Fibroblast of lung (primary cell): ENCODE measurements around the gene CD300H. TPM values are rescaled to one million over a fixed set of nuclear protein-coding genes. Genes with fewer than 3 reads are reported as not detected.

ENCODE experiments used
- DNase-seq, 2 donors: peaks; one replicate each; pipeline versions ENCODE4 v3.0.0 to v3.0.0-alpha.2; 2010; ENCODE audit warnings: low read depth in 2 of 2
- H2AFZ ChIP-seq: 2 replicates; pipeline ENCODE4 v1.5.1; 2012; ENCODE audit warnings: low read length, control low read depth, inconsistent platforms
- H3K27ac ChIP-seq: 2 replicates; pipeline ENCODE4 v1.5.1; 2011; ENCODE audit warnings: low read length, control low read depth; ENCODE audit not compliant: insufficient read depth
- H3K27me3 ChIP-seq: 2 replicates; pipeline ENCODE4 v1.5.1; 2011; ENCODE audit warnings: mild to moderate bottlenecking, low read length; ENCODE audit not compliant: control insufficient read depth, insufficient read depth
- H3K36me3 ChIP-seq: 2 replicates; pipeline ENCODE4 v1.5.1; 2011; ENCODE audit warnings: low read length; ENCODE audit not compliant: control insufficient read depth, insufficient read depth
- H3K4me1 ChIP-seq: 2 replicates; pipeline ENCODE4 v1.5.1; 2011; ENCODE audit warnings: low read length; ENCODE audit not compliant: control insufficient read depth, insufficient read depth; ENCODE audit errors: extremely low read depth
- H3K4me2 ChIP-seq: 2 replicates; pipeline ENCODE4 v1.5.1; 2011; ENCODE audit warnings: low read length, control low read depth; ENCODE audit not compliant: insufficient read depth; ENCODE audit errors: extremely low read depth
- H3K4me3 ChIP-seq, 4 experiments: fragments of 200-600 bp in 1 of 4; sonication (generic) in 1 of 4; replicated peaks in 1 of 4; 2 replicates each; pipeline ENCODE4 v1.5.1; 2011 to 2016; ENCODE audit warnings: low read length in 4 of 4, low read depth in 3 of 4, mild to moderate bottlenecking in 3 of 4, control low read depth in 2 of 4, inconsistent platforms in 1 of 4, mixed read lengths in 1 of 4; ENCODE audit not compliant: insufficient read depth in 1 of 4; ENCODE audit errors: control extremely low read depth in 1 of 4
- H3K79me2 ChIP-seq: 2 replicates; pipeline ENCODE4 v1.5.1; 2012; ENCODE audit warnings: mild to moderate bottlenecking, low read length, inconsistent platforms; ENCODE audit not compliant: control insufficient read depth, insufficient read depth
- H3K9ac ChIP-seq: 2 replicates; pipeline ENCODE4 v1.5.1; 2011; ENCODE audit warnings: mild to moderate bottlenecking, low read length, control low read depth; ENCODE audit not compliant: insufficient read depth
- H3K9me3 ChIP-seq: 2 replicates; pipeline ENCODE4 v1.5.1; 2012; ENCODE audit warnings: low read depth, low read length; ENCODE audit not compliant: control insufficient read depth, insufficient read depth
- H4K20me1 ChIP-seq: 2 replicates; pipeline ENCODE4 v1.5.1; 2011; ENCODE audit warnings: low read length; ENCODE audit not compliant: control insufficient read depth, insufficient read depth; ENCODE audit errors: extremely low read depth
- EZH2 ChIP-seq: IDR thresholded peaks from 2 replicates; pipeline ENCODE4 v1.5.1; 2012; ENCODE audit warnings: low read length, control low read depth, mild to moderate bottlenecking; ENCODE audit errors: missing control alignments
- polyA plus RNA-seq, 2 donors: library from polyadenylated mRNA; depleted of rRNA in 1 of 2; stranded (reverse) in 1 of 2; unstranded in 1 of 2; fragments of >200 nt; gene quantifications; 2 replicates each; pipeline ENCODE4 v1.2.1, GENCODE V29; 2011 to 2012; ENCODE audit warnings: missing spikeins in 1 of 2
- total RNA-seq: library from RNA; depleted of rRNA; stranded (reverse); fragments of >200 nt; gene quantifications from 2 replicates; pipeline ENCODE4 v1.2.1, GENCODE V29; 2014
- TF ChIP-seq, protein P1 (sequence below), 2 donors: IDR thresholded peaks in 1 of 2; conservative IDR thresholded peaks in 1 of 2; 1 replicate in 1 of 2; 2 replicates in 1 of 2; pipeline ENCODE4 v1.5.1; 2011 to 2012; ENCODE audit warnings: low read length in 2 of 2, control low read depth in 1 of 2, inconsistent platforms in 1 of 2, low read depth in 1 of 2, mild to moderate bottlenecking in 1 of 2

Gene CD300H
- total and polyA plus RNA-seq, 2 donors (not counting 1 experiment from before 2014, with no cell fraction given): not detected

DNA sequence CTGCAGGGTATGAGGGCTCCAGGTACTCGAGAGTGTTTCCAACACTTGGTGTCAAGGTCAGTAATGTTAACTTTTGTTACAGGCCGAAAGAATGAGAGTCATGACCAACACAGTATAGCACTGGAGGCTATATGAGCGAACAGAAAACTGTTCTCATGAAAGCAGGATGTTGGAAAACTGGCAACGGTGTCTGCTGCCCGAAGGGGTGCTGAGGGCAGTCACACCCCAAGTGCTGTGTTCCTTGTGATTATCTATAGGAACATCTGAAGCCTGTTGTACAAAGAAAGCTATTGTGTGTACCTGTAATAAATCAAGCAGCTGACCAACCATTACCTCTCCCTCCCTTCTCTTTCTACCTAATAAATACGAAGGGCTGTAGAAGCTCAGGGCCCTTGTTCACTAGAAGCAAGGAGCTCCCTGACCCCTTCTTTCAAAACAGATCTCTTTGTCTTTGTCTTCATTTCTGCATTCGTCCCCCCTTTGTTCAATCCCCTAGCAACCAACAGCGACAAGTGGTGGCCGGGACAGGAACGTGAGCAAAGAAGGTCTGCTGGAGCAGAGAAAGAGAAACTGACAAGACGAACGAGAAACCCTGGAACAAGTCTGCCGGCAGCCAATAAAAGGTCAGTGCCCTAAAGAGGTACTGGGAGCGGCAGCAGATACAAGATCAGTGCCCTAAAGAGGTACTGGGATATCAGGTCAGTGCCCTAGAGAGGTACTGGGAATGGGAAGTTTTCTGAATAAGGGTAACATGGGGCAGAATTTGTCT lies 17.2 kb upstream of the CD300H start:
- no peaks in the 10 kb centered on the region for H3K4me1 ChIP-seq
- H3K27me3 ChIP-seq: no peaks in the 10 kb centered on the region
- no peaks in the 10 kb centered on the region for H3K36me3 ChIP-seq
- H4K20me1 ChIP-seq: no peaks in the 10 kb centered on the region
- no peak for DNase-seq
- no peak overlapping the region for H3K9ac ChIP-seq
- TF ChIP-seq, protein P1, sequence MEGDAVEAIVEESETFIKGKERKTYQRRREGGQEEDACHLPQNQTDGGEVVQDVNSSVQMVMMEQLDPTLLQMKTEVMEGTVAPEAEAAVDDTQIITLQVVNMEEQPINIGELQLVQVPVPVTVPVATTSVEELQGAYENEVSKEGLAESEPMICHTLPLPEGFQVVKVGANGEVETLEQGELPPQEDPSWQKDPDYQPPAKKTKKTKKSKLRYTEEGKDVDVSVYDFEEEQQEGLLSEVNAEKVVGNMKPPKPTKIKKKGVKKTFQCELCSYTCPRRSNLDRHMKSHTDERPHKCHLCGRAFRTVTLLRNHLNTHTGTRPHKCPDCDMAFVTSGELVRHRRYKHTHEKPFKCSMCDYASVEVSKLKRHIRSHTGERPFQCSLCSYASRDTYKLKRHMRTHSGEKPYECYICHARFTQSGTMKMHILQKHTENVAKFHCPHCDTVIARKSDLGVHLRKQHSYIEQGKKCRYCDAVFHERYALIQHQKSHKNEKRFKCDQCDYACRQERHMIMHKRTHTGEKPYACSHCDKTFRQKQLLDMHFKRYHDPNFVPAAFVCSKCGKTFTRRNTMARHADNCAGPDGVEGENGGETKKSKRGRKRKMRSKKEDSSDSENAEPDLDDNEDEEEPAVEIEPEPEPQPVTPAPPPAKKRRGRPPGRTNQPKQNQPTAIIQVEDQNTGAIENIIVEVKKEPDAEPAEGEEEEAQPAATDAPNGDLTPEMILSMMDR (conservative IDR thresholded peaks at IDR 0.05 in 1 of 2, IDR thresholded peaks at IDR 0.05 in 1 of 2; ENCODE audit: low read depth in 1 of 2, low read length in 2 of 2): no peak
- no peak for TF ChIP-seq EZH2
- no peak overlapping the region for H3K4me2 ChIP-seq
- H3K79me2 ChIP-seq: no peaks in the 10 kb centered on the region
- H2AFZ ChIP-seq: no peak overlapping the region
- H3K4me3 ChIP-seq: no peak overlapping the region
- H3K27ac ChIP-seq: no peak overlapping the region
- H3K9me3 ChIP-seq: no peaks in the 10 kb centered on the region

DNA sequence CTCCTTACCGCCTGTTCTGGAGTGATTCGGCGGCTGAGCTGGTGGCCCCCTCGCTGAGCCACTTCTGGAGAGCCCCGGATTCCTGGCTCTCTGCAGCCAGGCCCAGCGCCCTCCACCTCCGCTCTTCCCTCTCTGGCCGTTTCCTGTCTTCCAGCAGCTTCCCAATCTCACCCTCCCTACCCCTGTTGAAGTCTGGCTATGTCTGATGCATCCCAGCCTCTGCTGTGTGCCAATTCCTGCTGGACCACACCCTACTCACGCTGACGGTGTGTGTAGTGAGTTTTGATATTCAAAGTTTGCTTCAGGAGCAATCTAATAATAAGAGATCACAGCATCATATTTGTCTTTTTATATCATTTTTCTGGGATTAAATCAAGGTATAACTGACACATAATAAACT lies 15.3 kb upstream of the CD300H start:
- TF ChIP-seq EZH2: no peak
- TF ChIP-seq, protein P1 (conservative IDR thresholded peaks at IDR 0.05 in 1 of 2, IDR thresholded peaks at IDR 0.05 in 1 of 2; ENCODE audit: low read depth in 1 of 2, low read length in 2 of 2): no peak
- no peaks in the 10 kb centered on the region for H3K36me3 ChIP-seq

DNA sequence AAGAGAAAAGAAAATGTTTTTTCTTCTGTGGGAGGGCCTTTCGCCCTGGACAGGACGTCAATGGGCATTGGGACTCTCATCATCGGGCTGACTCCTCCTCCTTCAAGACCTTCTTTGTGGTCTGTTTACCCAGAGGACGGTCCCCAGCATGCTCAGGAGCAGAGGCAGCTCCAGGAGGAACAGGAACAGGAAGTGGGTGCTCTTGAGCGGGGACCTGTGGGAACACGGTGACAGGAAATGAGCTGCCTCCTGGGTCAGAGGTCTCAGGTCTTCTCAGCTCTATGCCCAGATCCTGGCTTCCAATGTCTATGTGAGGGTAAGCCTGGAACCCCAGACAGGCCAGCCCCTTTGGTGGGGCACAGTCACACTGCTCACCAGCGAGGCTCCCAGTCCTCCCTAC lies 12.6 kb upstream of the CD300H start:
- Histone ChIP-seq H3K79me2 (no peaks in the 10 kb centered on the region), H3K4me2 (no peak overlapping the region), H2AFZ (no peak overlapping the region), H3K9me3 (no peaks in the 10 kb centered on the region), H3K4me3 (no peak overlapping the region), H3K27ac (no peak overlapping the region), H3K4me1 (no peaks in the 10 kb centered on the region), H3K9ac (no peak overlapping the region), H3K27me3 (no peaks in the 10 kb centered on the region), H4K20me1 (no peaks in the 10 kb centered on the region), H3K36me3 (no peaks in the 10 kb centered on the region)
- no peak for TF ChIP-seq EZH2
- TF ChIP-seq, protein P1 (conservative IDR thresholded peaks at IDR 0.05 in 1 of 2, IDR thresholded peaks at IDR 0.05 in 1 of 2; ENCODE audit: low read depth in 1 of 2, low read length in 2 of 2): no peak
- no peak for DNase-seq

More for the DNA sequence above, 15.3 kb upstream of the CD300H start:
- no peak overlapping the region for H3K4me2 ChIP-seq
- H3K9me3 ChIP-seq: no peaks in the 10 kb centered on the region
- no peak overlapping the region for H3K9ac ChIP-seq
- no peaks in the 10 kb centered on the region for H3K79me2 ChIP-seq
- DNase-seq: no peak
- H3K27me3 ChIP-seq: no peaks in the 10 kb centered on the region
- H3K27ac ChIP-seq: no peak overlapping the region
- H3K4me1 ChIP-seq: no peaks in the 10 kb centered on the region
- no peak overlapping the region for H3K4me3 ChIP-seq
- H4K20me1 ChIP-seq: no peaks in the 10 kb centered on the region
- H2AFZ ChIP-seq: no peak overlapping the region
